Suprapubic skin (tissue), 3 donors: ENCODE measurements around the gene SEMA7A.

Experiments
- CTCF ChIP-seq, 2 donors: fragments of 200-600 bp in 1 of 2; fragments of 450-650 bp in 1 of 2; sonication (generic) in 1 of 2; IDR thresholded peaks; one replicate each; pipeline ENCODE4 v1.5.1; 2016 to 2019; ENCODE audit warnings: antibody characterized with exemption in 2 of 2, mild to moderate bottlenecking in 1 of 2, moderate library complexity in 1 of 2
- POLR2AphosphoS5 ChIP-seq, 3 donors: sonication (generic); formaldehyde crosslinking; IDR thresholded peaks; one replicate each; pipeline ENCODE4 v1.6.1; 2017; ENCODE audit warnings: antibody characterized with exemption in 3 of 3

- TF ChIP-seq CTCF (IDR thresholded peaks at IDR 0.05), result no peak
- no peak for TF ChIP-seq POLR2AphosphoS5 (IDR thresholded peaks at IDR 0.05)
Observed at GRCh38 chr15:74384566-74384880, 49.2 kb downstream of the SEMA7A start.
